Measurements from ENCODE around the gene EXOC6. TPM values are rescaled to one million over a fixed set of nuclear protein-coding genes. Genes with fewer than 3 reads are reported as not detected.

EXOC6 gene
- total RNA-seq, 1 experiment from 2014 or later = 12.9 TPM

DNA sequence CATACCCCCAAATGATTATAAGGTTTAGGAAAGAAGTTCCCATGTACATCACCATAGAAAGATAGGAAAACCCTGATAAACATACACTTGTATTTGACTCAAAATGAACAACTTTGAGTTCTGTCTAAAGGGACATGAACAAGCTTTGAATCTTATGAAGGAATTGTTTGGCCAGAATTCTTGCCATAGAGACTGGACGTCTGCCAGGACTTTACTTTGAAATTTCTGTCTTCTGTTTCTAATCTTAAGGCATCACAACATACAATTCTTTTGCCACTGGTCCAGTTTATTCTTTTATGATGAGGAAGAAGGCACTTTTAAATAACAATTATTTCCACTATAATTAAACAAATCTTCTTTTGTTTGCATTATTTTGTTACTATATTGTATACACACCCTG, 186.1 kb downstream of the EXOC6 start:
- ChIA-PET POLR2A (no interaction called here), CTCF (interaction anchor here (0.6 kb wide), 1 partner anchor 123 kb away, joined by 3 read pairs; no protein-coding TSS in a partner anchor), RAD21 (ENCODE audit: low non-redundant PET in 1 of 2, low total read pairs in 2 of 2, uncharacterized antibody in 2 of 2, unreplicated experiment in 2 of 2) (no interaction called here)
- no peak overlapping the region for H3K9ac ChIP-seq (ENCODE audit: low read length)
- no peaks in the 10 kb centered on the region for H3K79me2 ChIP-seq (ENCODE audit: insufficient read depth, low read length)
- no peaks in the 10 kb centered on the region for H3K27me3 ChIP-seq (ENCODE audit: insufficient read depth, low read length)
- TF ChIP-seq EGR1 (IDR thresholded peaks at IDR 0.05; ENCODE audit: low read depth) = no peak
- no peak for TF ChIP-seq TCF7L2 (IDR thresholded peaks at IDR 0.05; ENCODE audit: borderline replicate concordance, extremely low read depth, insufficient read depth, insufficient read length)
- TF ChIP-seq RAD21 (IDR thresholded peaks at IDR 0.05; ENCODE audit: low read depth) = no peak
- TF ChIP-seq, protein P1, sequence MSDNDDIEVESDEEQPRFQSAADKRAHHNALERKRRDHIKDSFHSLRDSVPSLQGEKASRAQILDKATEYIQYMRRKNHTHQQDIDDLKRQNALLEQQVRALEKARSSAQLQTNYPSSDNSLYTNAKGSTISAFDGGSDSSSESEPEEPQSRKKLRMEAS (IDR thresholded peaks at IDR 0.05) = no peak
- no peak for TF ChIP-seq ZNF274 (IDR thresholded peaks at IDR 0.05; ENCODE audit: low read depth, low read length)
- TF ChIP-seq ZFX (IDR thresholded peaks at IDR 0.05) = no peak
- TF ChIP-seq YY1 (IDR thresholded peaks at IDR 0.05; ENCODE audit: extremely low read depth, insufficient replicate concordance, low read depth, low read length) = no peak
- no peak for TF ChIP-seq POLR2A (IDR thresholded peaks at IDR 0.05; ENCODE audit: borderline replicate concordance, extremely low read depth, insufficient read depth, insufficient read length)
- TF ChIP-seq, protein P2, sequence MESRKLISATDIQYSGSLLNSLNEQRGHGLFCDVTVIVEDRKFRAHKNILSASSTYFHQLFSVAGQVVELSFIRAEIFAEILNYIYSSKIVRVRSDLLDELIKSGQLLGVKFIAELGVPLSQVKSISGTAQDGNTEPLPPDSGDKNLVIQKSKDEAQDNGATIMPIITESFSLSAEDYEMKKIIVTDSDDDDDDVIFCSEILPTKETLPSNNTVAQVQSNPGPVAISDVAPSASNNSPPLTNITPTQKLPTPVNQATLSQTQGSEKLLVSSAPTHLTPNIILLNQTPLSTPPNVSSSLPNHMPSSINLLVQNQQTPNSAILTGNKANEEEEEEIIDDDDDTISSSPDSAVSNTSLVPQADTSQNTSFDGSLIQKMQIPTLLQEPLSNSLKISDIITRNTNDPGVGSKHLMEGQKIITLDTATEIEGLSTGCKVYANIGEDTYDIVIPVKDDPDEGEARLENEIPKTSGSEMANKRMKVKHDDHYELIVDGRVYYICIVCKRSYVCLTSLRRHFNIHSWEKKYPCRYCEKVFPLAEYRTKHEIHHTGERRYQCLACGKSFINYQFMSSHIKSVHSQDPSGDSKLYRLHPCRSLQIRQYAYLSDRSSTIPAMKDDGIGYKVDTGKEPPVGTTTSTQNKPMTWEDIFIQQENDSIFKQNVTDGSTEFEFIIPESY (IDR thresholded peaks at IDR 0.05; ENCODE audit: extremely low read depth, insufficient replicate concordance, low read length) = no peak
- no peak for TF ChIP-seq SP1 (IDR thresholded peaks at IDR 0.05; ENCODE audit: low read depth)
- TF ChIP-seq POLR2AphosphoS5 (IDR thresholded peaks at IDR 0.05; ENCODE audit: low read depth, low read length) = no peak
- TF ChIP-seq, protein P3, sequence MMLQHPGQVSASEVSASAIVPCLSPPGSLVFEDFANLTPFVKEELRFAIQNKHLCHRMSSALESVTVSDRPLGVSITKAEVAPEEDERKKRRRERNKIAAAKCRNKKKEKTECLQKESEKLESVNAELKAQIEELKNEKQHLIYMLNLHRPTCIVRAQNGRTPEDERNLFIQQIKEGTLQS (IDR thresholded peaks at IDR 0.05) = no peak
- TF ChIP-seq, protein P4, sequence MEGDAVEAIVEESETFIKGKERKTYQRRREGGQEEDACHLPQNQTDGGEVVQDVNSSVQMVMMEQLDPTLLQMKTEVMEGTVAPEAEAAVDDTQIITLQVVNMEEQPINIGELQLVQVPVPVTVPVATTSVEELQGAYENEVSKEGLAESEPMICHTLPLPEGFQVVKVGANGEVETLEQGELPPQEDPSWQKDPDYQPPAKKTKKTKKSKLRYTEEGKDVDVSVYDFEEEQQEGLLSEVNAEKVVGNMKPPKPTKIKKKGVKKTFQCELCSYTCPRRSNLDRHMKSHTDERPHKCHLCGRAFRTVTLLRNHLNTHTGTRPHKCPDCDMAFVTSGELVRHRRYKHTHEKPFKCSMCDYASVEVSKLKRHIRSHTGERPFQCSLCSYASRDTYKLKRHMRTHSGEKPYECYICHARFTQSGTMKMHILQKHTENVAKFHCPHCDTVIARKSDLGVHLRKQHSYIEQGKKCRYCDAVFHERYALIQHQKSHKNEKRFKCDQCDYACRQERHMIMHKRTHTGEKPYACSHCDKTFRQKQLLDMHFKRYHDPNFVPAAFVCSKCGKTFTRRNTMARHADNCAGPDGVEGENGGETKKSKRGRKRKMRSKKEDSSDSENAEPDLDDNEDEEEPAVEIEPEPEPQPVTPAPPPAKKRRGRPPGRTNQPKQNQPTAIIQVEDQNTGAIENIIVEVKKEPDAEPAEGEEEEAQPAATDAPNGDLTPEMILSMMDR (IDR thresholded peaks at IDR 0.05 in 2 of 3, conservative IDR thresholded peaks at IDR 0.05 in 1 of 3; ENCODE audit: borderline replicate concordance in 1 of 3, insufficient read depth in 1 of 3, low read depth in 2 of 3, low read length in 2 of 3) = no peak
- no peak for TF ChIP-seq CBX3 (IDR thresholded peaks at IDR 0.05; ENCODE audit: low read depth)
- TF ChIP-seq EZH2 (IDR thresholded peaks at IDR 0.05) = no peak
- no peak for TF ChIP-seq ELF1 (IDR thresholded peaks at IDR 0.05; ENCODE audit: borderline replicate concordance, low read depth)
- TF ChIP-seq FOSL1 (IDR thresholded peaks at IDR 0.05; ENCODE audit: low read depth) = no peak
- TF ChIP-seq, protein P5, sequence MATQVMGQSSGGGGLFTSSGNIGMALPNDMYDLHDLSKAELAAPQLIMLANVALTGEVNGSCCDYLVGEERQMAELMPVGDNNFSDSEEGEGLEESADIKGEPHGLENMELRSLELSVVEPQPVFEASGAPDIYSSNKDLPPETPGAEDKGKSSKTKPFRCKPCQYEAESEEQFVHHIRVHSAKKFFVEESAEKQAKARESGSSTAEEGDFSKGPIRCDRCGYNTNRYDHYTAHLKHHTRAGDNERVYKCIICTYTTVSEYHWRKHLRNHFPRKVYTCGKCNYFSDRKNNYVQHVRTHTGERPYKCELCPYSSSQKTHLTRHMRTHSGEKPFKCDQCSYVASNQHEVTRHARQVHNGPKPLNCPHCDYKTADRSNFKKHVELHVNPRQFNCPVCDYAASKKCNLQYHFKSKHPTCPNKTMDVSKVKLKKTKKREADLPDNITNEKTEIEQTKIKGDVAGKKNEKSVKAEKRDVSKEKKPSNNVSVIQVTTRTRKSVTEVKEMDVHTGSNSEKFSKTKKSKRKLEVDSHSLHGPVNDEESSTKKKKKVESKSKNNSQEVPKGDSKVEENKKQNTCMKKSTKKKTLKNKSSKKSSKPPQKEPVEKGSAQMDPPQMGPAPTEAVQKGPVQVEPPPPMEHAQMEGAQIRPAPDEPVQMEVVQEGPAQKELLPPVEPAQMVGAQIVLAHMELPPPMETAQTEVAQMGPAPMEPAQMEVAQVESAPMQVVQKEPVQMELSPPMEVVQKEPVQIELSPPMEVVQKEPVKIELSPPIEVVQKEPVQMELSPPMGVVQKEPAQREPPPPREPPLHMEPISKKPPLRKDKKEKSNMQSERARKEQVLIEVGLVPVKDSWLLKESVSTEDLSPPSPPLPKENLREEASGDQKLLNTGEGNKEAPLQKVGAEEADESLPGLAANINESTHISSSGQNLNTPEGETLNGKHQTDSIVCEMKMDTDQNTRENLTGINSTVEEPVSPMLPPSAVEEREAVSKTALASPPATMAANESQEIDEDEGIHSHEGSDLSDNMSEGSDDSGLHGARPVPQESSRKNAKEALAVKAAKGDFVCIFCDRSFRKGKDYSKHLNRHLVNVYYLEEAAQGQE (IDR thresholded peaks at IDR 0.05; ENCODE audit: low read depth) = no peak
- TF ChIP-seq CEBPB (IDR thresholded peaks at IDR 0.05; ENCODE audit: low read depth) = no peak
- DNase-seq (ENCODE audit: low read depth, low spot score) (no peak), ATAC-seq (no peak)
- no peak overlapping the region for H3K27ac ChIP-seq (ENCODE audit: low read depth, low read length)
- peaks cover 13 to 29% of the 10 kb centered on the region in 2 experiments for H3K4me1 ChIP-seq (ENCODE audit: control insufficient read depth in 1 of 2, insufficient read depth in 2 of 2, low read length in 2 of 2)
- no peaks in the 10 kb centered on the region for H3K36me3 ChIP-seq (ENCODE audit: control insufficient read depth in 1 of 2, insufficient read depth in 2 of 2, low read length in 2 of 2)
- no peaks in the 10 kb centered on the region for H4K20me1 ChIP-seq (ENCODE audit: insufficient read depth)
- H2AFZ ChIP-seq (ENCODE audit: low read depth, low read length, poor library complexity, severe bottlenecking) = no peak overlapping the region
- no peak overlapping the region for H3K4me3 ChIP-seq (replicated peaks in 1 of 2; ENCODE audit: low read depth in 1 of 2, low read length in 2 of 2)
- H3K9me3 ChIP-seq (ENCODE audit: control insufficient read depth in 1 of 2, insufficient read depth in 1 of 2, low read depth in 1 of 2, low read length in 2 of 2) = no peaks in the 10 kb centered on the region
- H3K9me2 ChIP-seq (ENCODE audit: insufficient read depth) = no peaks in the 10 kb centered on the region
- intact Hi-C loops (cut with micrococcal nuclease) = loop anchor here (5.0 kb wide), 1 partner anchor 142 kb away; no protein-coding TSS in a partner anchor
- H3K4me2 ChIP-seq (ENCODE audit: low read length) = no peak overlapping the region
- no TSS peak for BruUV-seq (replicated peaks)
